Head of caudate nucleus (tissue), 42 donors: ENCODE results near the gene GRIA3.
"Not testable (repeated sequence)": the region's sequence is repeated elsewhere in the genome, so short reads cannot be mapped to it uniquely, and the experiment has no call there.

ENCODE experiments used
- DNase-seq, 42 donors: peaks; one replicate each; pipeline versions ENCODE4 v3.0.0 to v3.0.0-alpha.2; 2020 to 2021; ENCODE audit warnings: mixed read lengths in 7 of 42
- intact Hi-C: fragments of 100-400 bp; cut with DNase I; formaldehyde crosslinking; loops from one replicate; pipeline ENCODE4 v1.15.0; 2022

Gene GRIA3

DNA sequence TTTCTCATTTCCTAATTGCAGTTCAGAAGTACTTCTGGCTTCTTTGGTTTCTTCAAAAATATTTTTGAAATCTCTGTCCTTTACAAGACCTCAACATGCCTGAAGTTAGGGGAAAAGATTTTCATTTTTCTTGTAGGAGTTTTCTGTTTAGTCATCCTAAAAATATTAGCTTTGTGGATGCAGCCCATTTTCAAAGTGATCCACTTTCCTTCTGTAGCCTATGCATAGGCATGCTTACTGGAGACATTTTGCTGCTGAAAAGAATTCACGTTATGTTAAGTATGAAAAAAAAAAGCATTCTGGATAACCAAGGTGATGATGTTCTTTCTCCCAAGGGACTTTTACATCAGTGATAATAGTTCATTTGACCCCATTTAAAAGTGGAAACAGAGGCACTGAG lies 303.2 kb downstream of the GRIA3 start:
- DNase-seq = no peak

DNA sequence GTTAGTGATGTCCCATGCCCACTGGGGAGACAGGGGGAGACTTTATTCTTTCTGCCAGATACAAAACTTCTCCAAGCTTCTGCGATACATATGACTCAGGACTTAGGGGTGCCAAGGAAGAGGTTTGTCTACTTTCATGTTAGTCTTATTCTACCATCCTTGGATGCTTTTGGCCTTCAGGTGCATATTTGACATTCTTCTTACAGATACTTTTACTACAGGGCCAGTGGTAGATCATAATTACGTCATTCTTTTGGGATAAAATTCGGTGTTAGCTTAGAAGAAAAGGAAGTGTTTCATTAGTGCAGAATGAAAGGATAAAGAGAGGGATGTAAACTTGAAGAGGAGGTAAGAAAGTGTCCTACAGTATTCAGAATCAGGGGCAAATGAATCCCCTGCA lies 303.6 kb downstream of the GRIA3 start:
- intact Hi-C loops = no loop called here
- DNase-seq = no peak

More for the DNA sequence above, 303.2 kb downstream of the GRIA3 start:
- intact Hi-C loops = no loop called here

DNA sequence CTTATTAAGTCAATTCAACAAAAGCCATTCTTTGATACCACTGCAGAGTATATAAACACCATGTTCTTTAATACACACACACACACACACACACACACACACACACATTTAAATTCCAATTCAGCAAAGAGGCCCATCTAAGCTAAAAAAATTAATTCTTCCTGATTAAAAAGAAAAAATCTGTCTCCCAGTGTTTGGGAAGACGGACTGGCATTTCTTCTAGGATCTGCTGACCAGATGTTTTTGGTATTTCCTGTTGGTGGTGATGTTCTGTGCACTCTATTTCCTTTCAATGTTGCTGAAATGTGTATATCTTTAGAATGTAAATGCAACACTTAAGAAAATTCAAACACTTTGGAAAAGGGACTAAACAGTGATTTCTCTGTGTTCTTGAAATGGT lies 304.9 kb downstream of the GRIA3 start:
- intact Hi-C loops = no loop called here
- DNase-seq = no peak

DNA sequence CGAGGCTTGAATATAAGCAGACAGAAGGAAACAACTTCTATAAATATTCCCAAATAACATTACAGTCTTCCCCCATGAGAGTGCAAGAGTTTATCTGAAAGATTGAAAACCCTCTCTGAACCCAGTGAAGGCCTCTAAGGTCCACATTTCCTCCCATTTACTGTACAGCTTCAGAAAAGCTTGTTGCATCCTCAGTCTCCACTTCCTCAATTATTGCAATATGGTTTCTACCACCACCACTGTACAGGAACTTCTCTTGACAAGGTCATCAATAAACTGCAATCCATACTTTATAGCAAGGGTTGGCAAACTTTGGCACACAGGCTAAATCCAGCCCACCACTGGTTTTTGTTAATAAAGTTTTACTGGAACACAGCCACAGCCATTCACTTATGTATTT lies 309.8 kb downstream of the GRIA3 start:
- no peak for DNase-seq
- intact Hi-C loops = no loop called here

DNA sequence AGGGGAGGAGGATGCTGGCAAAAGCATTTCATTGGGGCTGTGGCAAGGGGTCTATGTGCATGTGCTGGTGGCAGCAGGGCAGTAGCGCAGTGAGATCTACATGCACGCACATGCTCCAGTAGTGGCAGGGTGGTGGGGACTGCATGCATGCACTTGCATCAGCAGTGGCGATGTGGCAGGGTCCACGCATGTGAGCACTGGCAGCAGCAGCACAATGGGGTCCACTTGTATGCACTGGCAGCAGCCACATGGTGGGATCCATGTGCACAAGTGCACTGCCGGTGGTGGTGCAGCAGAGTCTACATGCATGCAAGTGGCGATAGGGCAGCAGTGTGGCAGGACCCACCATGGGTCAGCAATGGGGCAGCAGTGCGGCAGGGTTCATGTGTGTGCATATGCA lies 315.7 kb downstream of the GRIA3 start:
- intact Hi-C loops = no loop called here
- no peak for DNase-seq

DNA sequence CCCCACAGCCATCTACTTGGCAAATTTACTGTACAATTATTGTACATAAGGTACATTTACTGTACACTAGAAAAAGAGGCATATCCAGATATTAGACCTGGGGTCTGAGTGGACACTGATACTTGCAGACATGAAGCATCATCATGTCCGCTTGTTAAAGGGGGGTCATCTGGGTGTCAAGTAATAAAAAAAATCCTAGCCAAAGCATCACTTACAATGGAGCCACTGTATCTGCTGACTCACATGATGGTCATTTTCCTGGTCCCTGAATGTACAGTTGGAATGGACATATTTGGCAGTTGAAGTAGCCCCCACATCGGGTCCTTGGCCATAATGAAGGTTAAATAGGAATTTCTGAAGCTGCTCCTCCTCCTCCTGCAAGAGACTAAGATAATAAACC lies 320.0 kb downstream of the GRIA3 start:
- no peak for DNase-seq
- intact Hi-C loops = no loop called here

DNA sequence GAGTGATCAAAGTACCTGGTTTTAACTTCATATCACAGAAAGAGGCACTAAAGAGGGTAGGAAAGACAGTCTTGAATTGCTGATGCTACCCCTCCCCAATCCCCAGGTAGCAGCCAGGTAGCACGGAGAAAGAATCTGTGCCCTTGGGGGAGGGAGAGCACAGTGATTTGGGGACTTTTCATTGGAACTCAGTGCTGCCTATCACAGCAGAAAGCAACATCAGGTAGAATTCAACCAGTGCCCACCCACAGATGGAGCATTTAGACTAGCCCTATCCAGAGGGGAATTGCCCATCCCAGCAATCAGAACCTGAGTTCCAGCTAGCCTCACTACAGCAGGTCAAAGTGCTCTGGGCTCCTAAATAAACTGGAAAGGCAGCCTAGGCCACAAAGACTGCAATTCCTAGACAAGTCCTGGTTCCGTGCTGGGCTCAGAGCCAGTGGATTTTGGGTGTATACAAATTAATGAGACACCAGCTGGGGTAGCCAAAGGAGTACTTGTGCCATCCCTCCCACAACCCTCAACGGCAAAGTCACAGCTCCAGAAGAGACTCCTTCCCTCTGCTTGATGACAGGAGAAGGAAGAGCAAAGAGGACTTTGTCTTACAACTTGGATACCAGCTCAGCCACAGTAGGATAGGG lies 320.7 kb downstream of the GRIA3 start:
- no peak for DNase-seq

DNA sequence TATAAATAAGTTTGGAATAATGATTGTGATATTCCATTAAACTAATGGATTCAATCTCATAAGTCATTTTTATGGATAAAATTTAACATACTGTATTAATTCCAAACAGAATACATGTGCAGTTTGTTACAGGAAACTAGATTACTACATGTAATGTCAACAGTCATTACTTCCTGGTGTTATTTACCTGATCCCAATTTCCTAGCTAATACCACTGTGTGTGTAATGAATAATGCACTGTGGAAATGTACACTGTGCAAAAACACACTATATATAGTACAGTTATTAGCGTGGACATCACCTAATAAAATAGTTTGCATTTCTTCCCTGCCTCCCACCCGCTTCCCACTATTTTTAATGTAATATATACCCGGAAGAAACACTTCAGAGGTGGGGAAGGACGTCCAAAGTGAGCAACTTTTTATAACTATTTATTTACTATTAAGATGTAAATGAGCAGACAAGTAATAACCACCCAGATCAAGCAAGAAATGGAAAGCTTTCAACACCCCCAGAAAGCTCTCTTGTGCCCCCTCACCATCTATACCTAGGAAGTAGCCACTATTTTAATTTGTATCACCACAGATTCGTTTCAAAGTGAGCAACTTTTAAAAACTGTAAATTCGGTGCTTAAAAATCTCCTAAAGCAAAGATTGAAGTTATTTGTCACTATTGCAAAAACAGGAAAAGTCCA lies 329.7 kb downstream of the GRIA3 start:
- intact Hi-C loops = no loop called here
- no peak for DNase-seq

More for the DNA sequence above, 320.7 kb downstream of the GRIA3 start:
- intact Hi-C loops = no loop called here

DNA sequence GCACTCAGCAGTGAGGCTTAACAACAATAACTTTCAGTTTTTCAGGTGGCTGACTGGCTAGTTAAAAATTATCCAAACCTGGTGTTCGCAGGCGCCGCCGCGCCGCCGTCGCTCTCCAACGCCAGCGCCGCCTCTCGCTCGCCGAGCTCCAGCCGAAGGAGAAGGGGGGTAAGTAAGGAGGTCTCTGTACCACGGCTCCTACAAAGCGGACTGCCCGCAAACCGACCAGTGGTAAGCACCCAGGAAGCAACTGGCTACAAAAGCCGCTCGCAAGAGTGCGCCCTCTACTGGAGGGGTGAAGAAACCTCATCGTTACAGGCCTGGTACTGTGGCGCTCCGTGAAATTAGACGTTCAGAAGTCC lies 330.2 kb downstream of the GRIA3 start:
- DNase-seq, intact Hi-C loops: not testable (repeated sequence)

DNA sequence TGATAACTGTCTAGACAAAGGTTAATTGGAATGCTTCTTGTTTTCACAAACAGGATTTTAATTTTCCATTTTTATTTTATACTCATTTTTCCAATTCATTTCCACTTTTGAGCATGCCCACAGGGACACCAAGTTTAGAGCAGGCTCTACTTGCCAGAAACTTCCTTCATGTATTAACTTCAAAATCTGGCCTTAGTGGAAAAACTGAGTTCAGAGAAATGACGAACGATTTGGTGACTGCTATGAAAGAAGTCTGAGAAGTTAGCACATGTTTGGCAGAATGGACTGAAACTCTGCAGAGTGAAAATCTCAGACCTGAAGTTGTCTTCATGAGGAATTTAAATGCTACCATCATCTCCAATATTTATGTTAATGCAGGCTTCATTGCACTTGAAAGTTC lies 334.7 kb downstream of the GRIA3 start:
- intact Hi-C loops = no loop called here

DNA sequence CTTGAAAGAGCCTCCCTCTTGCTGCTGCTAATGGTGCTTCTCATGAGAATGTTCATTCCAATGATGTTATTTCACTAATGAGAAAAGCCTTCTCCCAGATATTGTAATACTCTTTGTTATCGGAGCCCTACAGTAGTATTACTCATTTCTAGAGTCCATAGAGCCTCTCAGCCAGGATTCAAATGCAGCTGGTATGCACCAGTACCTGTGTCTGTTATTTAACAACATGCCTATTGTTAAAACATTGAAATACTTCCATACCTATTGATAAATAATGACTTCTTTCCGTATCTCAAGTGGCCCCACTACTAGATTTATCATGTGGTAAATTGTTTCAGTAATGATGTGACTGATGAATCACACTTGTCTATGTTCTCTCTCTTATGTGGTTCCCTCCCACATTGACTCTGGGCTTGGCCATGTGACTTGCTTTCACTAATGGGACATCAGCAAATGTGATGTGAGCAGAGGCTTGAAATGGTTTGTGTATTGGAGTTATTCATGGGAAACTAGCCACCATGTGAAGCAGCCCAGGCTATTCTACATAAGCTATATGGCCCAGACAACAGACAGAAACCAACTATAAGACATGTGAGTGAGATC lies 341.1 kb downstream of the GRIA3 start:
- DNase-seq = no peak
- intact Hi-C loops = no loop called here

More for the DNA sequence above, 334.7 kb downstream of the GRIA3 start:
- DNase-seq = no peak

DNA sequence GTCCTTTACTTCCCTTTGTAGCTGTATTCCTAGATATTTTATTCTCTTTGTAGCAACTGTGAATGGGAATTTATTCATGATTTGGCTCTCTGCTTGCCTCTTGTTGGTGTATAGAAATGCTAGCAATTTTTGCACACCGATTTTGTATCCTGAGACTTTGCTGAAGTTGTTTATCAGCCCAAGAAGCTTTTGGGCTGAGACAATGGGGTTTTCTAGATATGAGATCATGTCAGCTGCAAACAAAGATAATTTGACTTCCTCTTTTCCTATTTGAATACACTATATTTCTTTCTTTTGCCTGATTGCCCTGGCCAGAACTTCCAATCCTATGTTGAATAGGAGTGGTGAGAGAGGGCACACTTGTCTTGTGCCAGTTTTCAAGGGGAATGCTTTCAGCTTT lies 346.6 kb downstream of the GRIA3 start:
- intact Hi-C loops, DNase-seq: not testable (repeated sequence)
